T-helper 9 cell (primary cell): ENCODE measurements around the gene NOL8.

ENCODE experiments used
- DNase-seq: peaks from one replicate; pipeline ENCODE4 v3.0.0-alpha.2; 2020

Gene NOL8

GRCh38 chr9:92263131-92263530 is 62.0 kb downstream of the NOL8 start:
- DNase-seq, result no peak

GRCh38 chr9:92257327-92257726 is 67.8 kb downstream of the NOL8 start:
- DNase-seq, result no peak

- DNase-seq, result no peak
Measured at GRCh38 chr9:92254381-92255337, 70.5 kb downstream of the NOL8 start.

GRCh38 chr9:92253656-92254055 is 71.5 kb downstream of the NOL8 start:
- DNase-seq, result no peak

GRCh38 chr9:92247981-92248380 is 77.2 kb downstream of the NOL8 start:
- DNase-seq, result no peak
